Endodermal cell (in vitro differentiated cells): ENCODE measurements around the gene SRGAP3. TPM values are rescaled to one million over a fixed set of nuclear protein-coding genes. Genes with fewer than 3 reads are reported as not detected.

ENCODE experiments used
- DNase-seq: peaks from one replicate; pipeline ENCODE4 v3.0.0-alpha.2; 2017
- H3K27ac ChIP-seq: 2 replicates; pipeline ENCODE4 v1.5.1; 2013; ENCODE audit warnings: mild to moderate bottlenecking, low read depth, low read length, moderate library complexity
- H3K27me3 ChIP-seq: 2 replicates; pipeline ENCODE4 v1.6.1; 2013; ENCODE audit warnings: mild to moderate bottlenecking, low read length, moderate library complexity; ENCODE audit not compliant: insufficient read depth, control insufficient read depth, poor library complexity, severe bottlenecking
- H3K36me3 ChIP-seq: 2 replicates; pipeline ENCODE4 v1.7.0; 2013; ENCODE audit warnings: mild to moderate bottlenecking, low read length, moderate library complexity; ENCODE audit not compliant: control insufficient read depth, insufficient read depth
- H3K4me1 ChIP-seq: one replicate; pipeline ENCODE4 v1.7.0; 2013; ENCODE audit warnings: low read length; ENCODE audit not compliant: control insufficient read depth, insufficient read depth
- H3K4me3 ChIP-seq: 2 replicates; pipeline ENCODE4 v1.5.1; 2013; ENCODE audit warnings: mild to moderate bottlenecking, low read length, moderate library complexity
- H3K9ac ChIP-seq: 2 replicates; pipeline ENCODE4 v1.6.1; 2013; ENCODE audit warnings: mild to moderate bottlenecking, low read length, moderate library complexity; ENCODE audit not compliant: poor library complexity, severe bottlenecking; ENCODE audit errors: extremely low read depth
- H3K9me3 ChIP-seq: 2 replicates; pipeline ENCODE4 v1.6.1; 2013; ENCODE audit warnings: mild to moderate bottlenecking, low read length, moderate library complexity; ENCODE audit not compliant: control insufficient read depth
- H3K27ac Mint-ChIP-seq: 2 replicates; pipeline ENCODE4 v1.8.0; 2020; ENCODE audit warnings: mixed read lengths
- H3K27me3 Mint-ChIP-seq: 2 replicates; pipeline ENCODE4 v1.8.0; 2021; ENCODE audit warnings: mild to moderate bottlenecking, mixed read lengths; ENCODE audit not compliant: insufficient read depth
- H3K36me3 Mint-ChIP-seq: 2 replicates; pipeline ENCODE4 v1.8.0; 2020; ENCODE audit warnings: low read depth, mixed read lengths
- H3K4me1 Mint-ChIP-seq: 2 replicates; pipeline ENCODE4 v1.8.0; 2020; ENCODE audit warnings: mixed read lengths
- H3K4me3 Mint-ChIP-seq: 2 replicates; pipeline ENCODE4 v1.8.0; 2020; ENCODE audit warnings: mild to moderate bottlenecking, moderate library complexity, mixed read lengths
- H3K9me3 Mint-ChIP-seq: 2 replicates; pipeline ENCODE4 v1.8.0; 2020; ENCODE audit warnings: mild to moderate bottlenecking, mixed read lengths
- WGBS, 2 experiments: methylation state at CpG; one replicate each; pipeline versions ENCODE4 v1.1.5 to v1.1.7; 2013; ENCODE audit warnings: missing lambda C conversion rate in 2 of 2, mixed read lengths in 1 of 2; ENCODE audit not compliant: insufficient coverage in 1 of 2, insufficient read length in 1 of 2; 5-methylcytosine and 5-hydroxymethylcytosine counted together
- total RNA-seq, 2 donors: library from RNA; stranded (reverse); fragmentation: NEBNext Ultra II Directional in 1 of 2; extraction: Animal tissue kit (Norgen Biotek cat#: 25700) in 1 of 2; gene quantifications; 2 replicates in 1 of 2; 3 replicates in 1 of 2; pipeline ENCODE4 v1.2.1, GENCODE V29; 2021
- TF ChIP-seq, protein P1 (sequence below): fragments of 200-600 bp; sonication (generic); conservative IDR thresholded peaks from 2 replicates; pipeline ENCODE4 v1.5.0; 2021; ENCODE audit warnings: antibody characterized with exemption, mild to moderate bottlenecking

Gene SRGAP3
- total RNA-seq, 2 donors from 2014 or later, result 5.0 to 8.1 TPM

DNA sequence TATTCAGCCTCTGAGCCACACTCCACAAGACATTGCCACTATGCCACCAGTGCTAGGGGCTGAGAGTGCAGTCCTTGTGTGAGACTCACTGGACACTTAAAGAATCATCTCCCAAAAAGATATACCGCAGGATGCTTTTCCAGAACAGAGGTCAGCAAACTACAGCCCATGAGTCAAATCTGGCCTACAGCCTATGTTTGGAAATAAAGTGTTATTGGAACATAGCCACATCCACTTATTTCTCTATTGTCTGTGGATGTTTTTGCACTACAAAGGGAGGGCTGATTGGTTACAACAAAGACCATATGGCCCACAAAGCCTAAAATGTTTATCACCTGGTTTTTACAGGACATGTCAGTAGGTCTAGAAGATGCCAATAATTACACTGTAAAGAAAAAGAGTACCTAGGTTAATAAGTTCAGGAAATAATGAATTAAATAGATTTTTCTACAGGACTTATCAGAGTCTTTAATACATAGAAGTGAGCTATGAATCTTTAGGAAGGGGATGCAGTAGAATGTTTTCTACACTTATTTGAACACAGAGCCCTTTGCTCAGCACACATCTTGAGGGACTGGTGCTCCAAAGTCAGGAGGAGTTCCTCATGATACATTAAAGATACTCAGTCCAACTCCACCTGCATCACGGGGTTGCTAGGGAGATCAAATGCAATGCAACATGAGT, 26.3 kb downstream of the SRGAP3 start:
- H3K4me1 Mint-ChIP-seq, result peaks cover 31% of the 10 kb centered on the region
- no peaks in the 10 kb centered on the region for H3K36me3 ChIP-seq

DNA sequence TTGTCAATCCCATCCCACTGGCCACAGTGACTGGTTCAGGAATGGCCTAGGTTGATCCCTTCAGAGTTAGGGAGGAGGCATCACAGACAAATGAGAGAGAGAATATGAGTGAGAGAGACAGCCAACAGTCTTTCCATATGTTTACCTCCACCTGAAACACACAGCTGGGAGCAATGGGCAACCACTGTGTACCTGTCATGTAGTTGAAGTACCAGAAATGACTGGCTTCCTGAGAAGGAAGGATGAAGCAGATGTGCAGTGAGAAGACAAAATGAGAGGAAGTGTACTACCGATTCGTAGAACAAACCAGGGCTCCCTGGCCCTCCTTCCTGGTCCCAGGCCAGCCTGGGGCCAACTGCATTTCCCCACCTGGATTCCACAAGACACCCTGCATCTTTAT, 27.4 kb downstream of the SRGAP3 start:
- no peak overlapping the region for H3K4me3 Mint-ChIP-seq
- H3K4me3 ChIP-seq, result no peak overlapping the region

More for the DNA sequence above, 26.3 kb downstream of the SRGAP3 start:
- 92% methylated on average over 2 of the region's 2 CpGs; no CpG with 5 or more reads in 1 of the 2 experiments for WGBS, 2 experiments
- Mint-ChIP-seq H3K36me3 (no peaks in the 10 kb centered on the region), H3K9me3 (no peaks in the 10 kb centered on the region), H3K27me3 (peaks cover 25% of the 10 kb centered on the region), H3K4me3 (no peak overlapping the region), H3K27ac (no peak overlapping the region)
- DNase-seq, result no peak
- Histone ChIP-seq H3K27ac (no peak overlapping the region), H3K9me3 (no peaks in the 10 kb centered on the region), H3K9ac (no peak overlapping the region), H3K4me3 (no peak overlapping the region), H3K4me1 (peaks cover 24% of the 10 kb centered on the region), H3K27me3 (no peaks in the 10 kb centered on the region)
- TF ChIP-seq, protein P1, sequence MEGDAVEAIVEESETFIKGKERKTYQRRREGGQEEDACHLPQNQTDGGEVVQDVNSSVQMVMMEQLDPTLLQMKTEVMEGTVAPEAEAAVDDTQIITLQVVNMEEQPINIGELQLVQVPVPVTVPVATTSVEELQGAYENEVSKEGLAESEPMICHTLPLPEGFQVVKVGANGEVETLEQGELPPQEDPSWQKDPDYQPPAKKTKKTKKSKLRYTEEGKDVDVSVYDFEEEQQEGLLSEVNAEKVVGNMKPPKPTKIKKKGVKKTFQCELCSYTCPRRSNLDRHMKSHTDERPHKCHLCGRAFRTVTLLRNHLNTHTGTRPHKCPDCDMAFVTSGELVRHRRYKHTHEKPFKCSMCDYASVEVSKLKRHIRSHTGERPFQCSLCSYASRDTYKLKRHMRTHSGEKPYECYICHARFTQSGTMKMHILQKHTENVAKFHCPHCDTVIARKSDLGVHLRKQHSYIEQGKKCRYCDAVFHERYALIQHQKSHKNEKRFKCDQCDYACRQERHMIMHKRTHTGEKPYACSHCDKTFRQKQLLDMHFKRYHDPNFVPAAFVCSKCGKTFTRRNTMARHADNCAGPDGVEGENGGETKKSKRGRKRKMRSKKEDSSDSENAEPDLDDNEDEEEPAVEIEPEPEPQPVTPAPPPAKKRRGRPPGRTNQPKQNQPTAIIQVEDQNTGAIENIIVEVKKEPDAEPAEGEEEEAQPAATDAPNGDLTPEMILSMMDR, result no peak

DNA sequence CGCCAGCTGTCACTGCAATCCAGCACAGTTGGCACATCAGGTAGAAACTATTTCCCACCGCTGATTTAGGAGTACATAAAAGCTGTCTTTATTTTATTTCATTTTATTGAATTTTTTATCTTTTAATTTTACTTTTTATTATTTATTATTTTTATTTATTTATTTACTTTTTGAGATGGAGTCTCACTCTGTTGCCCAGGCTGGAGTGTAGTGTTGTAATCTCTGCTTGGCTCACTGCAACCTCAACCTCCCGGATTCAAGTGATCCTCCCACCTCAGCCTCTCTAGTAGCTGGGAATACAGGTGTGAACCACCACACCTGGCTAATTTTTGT, 31.0 kb downstream of the SRGAP3 start:
- H3K9me3 Mint-ChIP-seq, result no peaks in the 10 kb centered on the region

More for the DNA sequence above, 27.4 kb downstream of the SRGAP3 start:
- H3K27ac Mint-ChIP-seq, result no peak overlapping the region
- WGBS, 2 experiments, result 100% methylated on average over 2 of the region's 2 CpGs
- Histone ChIP-seq H3K36me3 (no peaks in the 10 kb centered on the region), H3K9me3 (no peaks in the 10 kb centered on the region), H3K4me1 (peaks cover 26% of the 10 kb centered on the region), H3K27me3 (peaks cover 1% of the 10 kb centered on the region), H3K27ac (no peak overlapping the region), H3K9ac (no peak overlapping the region)
- peaks cover 40% of the 10 kb centered on the region for H3K4me1 Mint-ChIP-seq
- DNase-seq, result no peak
- no peaks in the 10 kb centered on the region for H3K9me3 Mint-ChIP-seq
- no peaks in the 10 kb centered on the region for H3K36me3 Mint-ChIP-seq
- peaks cover 32% of the 10 kb centered on the region for H3K27me3 Mint-ChIP-seq
- TF ChIP-seq, protein P1, result no peak

More for the DNA sequence above, 31.0 kb downstream of the SRGAP3 start:
- no peak for DNase-seq
- Histone ChIP-seq H3K27me3 (peaks cover 7% of the 10 kb centered on the region), H3K9ac (no peak overlapping the region), H3K36me3 (no peaks in the 10 kb centered on the region), H3K4me3 (no peak overlapping the region), H3K9me3 (no peaks in the 10 kb centered on the region), H3K4me1 (peaks cover 5% of the 10 kb centered on the region), H3K27ac (no peak overlapping the region)
- Mint-ChIP-seq H3K27ac (no peak overlapping the region), H3K4me1 (peaks cover 15% of the 10 kb centered on the region), H3K4me3 (no peak overlapping the region), H3K27me3 (peaks cover 61% of the 10 kb centered on the region), H3K36me3 (no peaks in the 10 kb centered on the region)
- WGBS, 2 experiments, result 89 to 100% methylated on average over 1 to 3 of the region's 3 CpGs
- TF ChIP-seq, protein P1, result no peak
